GM12801 (cell line): ENCODE results near the gene CACNA1A.

Experiments
- TF ChIP-seq, protein P1 (sequence below): IDR thresholded peaks from one replicate; pipeline ENCODE4 v1.5.1; 2011; ENCODE audit warnings: control low read depth; ENCODE audit not compliant: insufficient read length; ENCODE audit errors: extremely low read depth

CACNA1A gene

DNA sequence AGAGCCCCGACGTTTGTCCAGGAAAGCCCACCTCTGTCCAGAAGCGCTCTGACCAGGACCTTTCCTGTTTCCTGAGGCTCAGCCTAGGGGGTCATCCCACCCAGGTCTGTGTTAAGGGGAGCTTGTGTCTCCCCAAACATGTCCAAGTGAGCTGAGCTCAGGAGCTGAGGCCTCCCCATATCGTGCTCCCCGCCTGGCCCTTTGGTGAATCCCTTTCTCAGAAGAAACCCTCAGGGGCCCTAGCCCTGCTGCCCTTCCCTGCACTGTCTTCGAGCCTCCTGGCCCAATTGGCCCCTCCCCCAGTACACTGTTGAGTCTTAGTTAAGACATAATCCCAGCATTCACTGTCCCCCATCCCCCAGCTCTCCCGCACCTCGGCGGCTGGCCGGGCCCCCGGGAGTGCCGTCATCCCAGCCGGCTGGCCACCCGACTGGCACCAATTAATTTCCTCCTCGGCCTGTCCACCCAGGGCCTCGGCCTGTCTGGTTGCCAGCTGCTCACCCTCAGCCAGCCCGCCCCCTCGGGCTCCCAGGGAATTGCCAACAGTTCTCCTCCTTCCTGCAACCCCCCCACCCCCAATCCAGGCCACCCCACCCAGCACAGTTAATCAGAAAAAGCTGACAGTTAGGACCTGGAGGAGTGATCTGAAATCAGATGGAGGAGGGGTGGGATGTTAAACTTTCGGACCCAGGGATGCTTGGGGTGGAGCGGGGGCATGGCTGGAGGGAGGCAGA lies 342.5 kb downstream of the CACNA1A start:
- TF ChIP-seq, protein P1, sequence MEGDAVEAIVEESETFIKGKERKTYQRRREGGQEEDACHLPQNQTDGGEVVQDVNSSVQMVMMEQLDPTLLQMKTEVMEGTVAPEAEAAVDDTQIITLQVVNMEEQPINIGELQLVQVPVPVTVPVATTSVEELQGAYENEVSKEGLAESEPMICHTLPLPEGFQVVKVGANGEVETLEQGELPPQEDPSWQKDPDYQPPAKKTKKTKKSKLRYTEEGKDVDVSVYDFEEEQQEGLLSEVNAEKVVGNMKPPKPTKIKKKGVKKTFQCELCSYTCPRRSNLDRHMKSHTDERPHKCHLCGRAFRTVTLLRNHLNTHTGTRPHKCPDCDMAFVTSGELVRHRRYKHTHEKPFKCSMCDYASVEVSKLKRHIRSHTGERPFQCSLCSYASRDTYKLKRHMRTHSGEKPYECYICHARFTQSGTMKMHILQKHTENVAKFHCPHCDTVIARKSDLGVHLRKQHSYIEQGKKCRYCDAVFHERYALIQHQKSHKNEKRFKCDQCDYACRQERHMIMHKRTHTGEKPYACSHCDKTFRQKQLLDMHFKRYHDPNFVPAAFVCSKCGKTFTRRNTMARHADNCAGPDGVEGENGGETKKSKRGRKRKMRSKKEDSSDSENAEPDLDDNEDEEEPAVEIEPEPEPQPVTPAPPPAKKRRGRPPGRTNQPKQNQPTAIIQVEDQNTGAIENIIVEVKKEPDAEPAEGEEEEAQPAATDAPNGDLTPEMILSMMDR, result no peak

DNA sequence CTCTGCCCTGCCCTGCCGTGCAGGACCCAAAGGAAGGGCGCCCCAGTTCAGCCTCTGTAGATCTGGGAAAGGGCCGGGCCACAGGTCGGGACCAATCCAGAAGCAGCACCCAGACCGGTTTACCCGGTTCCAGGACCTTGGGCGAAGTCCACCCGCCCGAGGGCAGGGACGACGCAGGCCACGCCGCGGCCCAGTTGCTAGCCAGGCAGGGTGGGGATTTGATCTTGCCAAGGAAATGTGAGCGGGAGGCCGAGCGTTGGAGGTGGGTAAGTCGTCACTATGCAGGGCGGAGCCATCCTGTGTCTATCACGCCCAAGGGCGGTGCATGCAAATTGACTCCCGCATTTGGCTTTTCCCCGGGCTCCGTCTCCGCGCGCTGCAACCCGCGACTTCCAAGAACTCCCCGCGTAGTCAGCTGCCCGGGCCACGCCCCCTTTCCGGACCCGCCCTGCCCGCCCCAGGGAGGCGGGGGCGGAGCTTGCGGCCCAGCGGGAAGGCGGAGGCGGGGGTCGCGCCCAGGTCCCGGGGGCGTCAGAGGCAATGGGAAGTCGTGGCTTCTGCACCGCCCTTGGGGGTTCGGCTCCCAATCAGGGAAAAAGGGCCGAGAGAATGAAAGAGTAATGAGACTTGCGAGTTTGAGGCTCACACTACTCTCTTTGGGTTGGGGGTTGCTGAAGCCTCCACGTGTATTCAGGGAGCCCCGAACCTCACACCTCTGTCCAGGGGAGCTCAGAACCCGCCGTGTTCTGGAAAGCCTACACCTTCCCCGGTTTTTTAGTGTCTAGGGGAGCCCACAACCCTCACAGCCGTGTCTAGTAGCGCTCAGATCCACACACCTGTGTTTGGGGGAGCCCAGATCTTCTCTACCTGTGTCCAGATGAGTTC lies 343.3 kb downstream of the CACNA1A start:
- TF ChIP-seq, protein P1, result no peak

DNA sequence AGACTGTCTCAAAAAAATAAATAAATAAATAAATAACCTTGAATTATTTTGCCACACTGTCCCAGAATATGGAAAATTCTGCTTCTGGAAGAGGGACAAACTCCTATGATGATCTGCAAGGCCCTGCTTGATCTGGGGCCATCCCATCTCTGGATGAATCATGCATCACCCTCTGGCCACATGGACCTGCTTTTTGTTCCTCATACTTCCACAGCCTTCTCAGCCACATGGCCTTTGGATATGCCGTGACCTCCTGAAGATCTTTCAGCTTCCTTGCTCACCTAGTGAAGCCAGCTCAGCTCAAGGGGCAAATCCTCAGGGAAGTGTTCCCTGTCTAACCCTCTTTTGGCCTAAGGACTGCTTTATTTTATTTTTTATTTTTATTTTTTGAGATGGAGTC lies 345.7 kb downstream of the CACNA1A start:
- TF ChIP-seq, protein P1, result no peak

DNA sequence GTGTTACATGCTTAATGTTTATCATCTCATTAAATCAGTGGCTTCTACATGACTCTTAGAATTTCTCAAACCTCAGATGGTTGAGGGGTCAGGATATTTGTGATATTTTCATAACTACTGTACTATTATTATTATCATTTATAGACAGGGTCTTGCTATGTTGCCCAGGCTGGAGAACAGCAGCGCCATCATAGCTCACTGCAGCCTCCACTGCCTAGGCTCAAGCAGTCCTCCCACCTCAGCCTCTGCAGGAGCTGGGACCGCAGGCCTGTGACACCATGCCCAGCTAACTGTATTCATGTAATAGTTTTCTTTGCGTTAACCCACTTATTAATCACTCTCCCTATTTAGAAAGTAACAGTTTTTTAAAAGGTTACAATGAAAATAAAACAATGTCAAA lies 346.6 kb downstream of the CACNA1A start:
- TF ChIP-seq, protein P1, result no peak
